ENCODE data around the gene MKX.

DNA sequence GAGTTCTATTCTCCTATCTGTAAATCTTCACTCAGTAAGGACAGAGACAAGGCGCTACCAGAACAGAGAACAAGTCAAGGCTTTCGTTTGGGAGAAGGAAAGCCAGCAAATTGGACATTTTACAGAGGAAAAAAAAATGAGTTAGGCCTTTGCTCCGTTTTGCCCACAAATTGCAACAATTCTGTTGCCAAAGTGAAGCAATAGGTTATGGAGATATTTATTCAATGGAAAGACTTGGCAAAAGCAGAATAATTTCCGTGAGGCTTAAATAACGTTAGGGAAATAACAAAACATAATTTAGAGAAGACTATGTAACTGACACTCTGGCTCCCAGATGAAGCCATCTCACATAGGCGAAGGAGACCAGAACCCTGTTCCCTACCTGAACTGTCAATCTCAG lies 67.5 kb downstream of the MKX start:
- TF ChIP-seq, protein P1, sequence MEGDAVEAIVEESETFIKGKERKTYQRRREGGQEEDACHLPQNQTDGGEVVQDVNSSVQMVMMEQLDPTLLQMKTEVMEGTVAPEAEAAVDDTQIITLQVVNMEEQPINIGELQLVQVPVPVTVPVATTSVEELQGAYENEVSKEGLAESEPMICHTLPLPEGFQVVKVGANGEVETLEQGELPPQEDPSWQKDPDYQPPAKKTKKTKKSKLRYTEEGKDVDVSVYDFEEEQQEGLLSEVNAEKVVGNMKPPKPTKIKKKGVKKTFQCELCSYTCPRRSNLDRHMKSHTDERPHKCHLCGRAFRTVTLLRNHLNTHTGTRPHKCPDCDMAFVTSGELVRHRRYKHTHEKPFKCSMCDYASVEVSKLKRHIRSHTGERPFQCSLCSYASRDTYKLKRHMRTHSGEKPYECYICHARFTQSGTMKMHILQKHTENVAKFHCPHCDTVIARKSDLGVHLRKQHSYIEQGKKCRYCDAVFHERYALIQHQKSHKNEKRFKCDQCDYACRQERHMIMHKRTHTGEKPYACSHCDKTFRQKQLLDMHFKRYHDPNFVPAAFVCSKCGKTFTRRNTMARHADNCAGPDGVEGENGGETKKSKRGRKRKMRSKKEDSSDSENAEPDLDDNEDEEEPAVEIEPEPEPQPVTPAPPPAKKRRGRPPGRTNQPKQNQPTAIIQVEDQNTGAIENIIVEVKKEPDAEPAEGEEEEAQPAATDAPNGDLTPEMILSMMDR (IDR thresholded peaks at IDR 0.05): no peak
- no peak for TF ChIP-seq POLR2A (IDR thresholded peaks at IDR 0.05)
